IPS-NIHi11 (cell line): ENCODE data around the gene PHF12.

Experiments
- DNase-seq: peaks from one replicate; pipeline ENCODE4 v3.0.0; 2012; ENCODE audit warnings: mixed read lengths, low spot score

PHF12 gene

DNA sequence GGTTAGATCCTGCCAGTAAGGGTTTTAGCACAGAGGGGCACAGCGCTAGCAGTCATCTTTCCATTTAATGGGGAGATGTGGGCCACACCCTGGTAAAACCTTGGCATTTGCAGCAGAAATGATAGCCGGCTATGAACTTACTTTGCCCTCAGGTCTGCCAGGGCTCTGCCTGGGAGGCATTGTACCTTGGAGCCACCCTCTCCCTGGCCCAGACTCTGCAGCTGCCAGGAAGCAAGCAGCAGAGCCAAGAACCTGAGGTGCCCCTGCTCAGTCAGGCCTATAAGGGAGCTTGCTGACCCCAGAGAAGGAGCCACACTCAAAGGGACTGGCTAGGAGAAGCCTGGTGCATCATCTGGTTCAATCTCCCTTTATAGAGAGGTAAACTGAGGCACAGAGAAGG, 23.7 kb upstream of the PHF12 start:
- DNase-seq: no peak

DNA sequence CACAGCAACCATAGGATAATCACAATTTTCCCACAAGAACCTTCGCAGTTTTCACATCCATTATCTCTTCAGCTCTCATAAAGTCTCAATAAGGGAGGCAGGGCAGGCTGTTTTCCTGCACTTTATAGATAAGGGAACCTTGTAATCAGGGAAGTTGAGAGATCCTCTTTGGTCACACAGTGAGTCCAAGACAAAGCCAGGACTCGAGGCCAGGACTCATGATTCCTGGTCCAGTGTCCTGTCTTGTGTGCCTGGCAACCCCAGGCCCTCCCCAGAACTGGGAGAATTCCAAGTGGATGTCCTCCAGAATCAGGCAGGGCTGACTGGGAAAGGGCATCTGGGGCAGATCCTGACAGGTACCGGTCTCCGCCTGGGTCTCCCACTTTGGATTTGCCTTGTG, 23.1 kb upstream of the PHF12 start:
- no peak for DNase-seq

DNA sequence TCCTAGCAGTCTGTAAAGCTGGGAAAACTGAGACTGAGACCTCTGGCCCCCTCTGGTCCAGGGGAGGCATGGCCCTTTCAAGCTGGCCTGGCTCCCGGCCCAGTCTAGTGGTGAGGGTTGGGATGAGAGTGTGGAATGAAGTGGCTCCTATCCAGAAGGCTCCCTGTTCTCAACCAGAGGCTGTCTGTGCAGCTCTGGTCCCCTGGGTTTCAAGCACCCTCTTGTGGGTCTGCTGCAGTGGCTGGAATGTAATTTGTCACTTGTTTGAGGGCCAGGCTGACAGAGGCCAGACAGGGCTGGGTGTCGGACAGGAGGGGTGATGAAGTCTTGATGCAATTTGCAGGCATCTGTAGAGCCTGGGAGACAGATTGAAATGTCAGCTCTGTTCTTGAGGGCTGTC, 22.1 kb upstream of the PHF12 start:
- no peak for DNase-seq

DNA sequence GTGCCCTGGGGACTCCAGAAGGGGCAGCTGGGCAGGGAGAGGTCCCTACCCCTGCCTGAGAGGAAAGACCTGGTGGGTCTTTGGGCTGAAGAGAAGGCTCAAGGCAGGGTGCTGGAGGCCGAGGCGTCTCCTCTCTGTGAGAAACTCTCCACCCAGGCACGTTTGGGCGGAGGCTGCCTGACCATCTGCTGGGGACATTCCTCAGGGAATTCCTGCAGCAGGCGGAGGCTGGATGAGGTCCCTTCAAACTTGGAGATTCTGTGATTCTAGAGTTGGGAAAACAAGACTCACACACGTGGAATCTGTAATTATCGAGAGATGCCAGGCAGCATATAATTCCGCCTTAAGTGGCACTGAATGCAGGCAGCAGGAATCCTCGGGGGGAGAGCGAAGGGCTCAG, 21.1 kb upstream of the PHF12 start:
- no peak for DNase-seq

DNA sequence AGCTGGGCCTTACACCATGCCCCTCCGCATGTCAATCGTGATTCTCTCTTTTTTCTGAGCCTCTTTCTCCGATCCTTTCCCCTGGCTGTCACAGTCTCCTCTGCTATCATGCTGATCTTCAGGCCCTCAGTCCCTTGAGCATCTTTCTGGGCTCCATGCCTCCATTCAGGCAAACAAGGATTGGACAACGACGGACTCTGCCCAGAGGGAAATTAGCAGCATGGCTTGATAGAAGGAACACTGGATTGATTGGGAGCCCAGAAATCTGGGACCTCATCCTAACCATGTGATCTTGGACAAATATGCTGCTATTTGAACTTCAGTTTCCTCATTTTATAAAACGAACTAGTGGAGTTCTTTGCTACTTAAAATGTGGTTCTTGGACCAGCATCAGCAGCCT, 19.6 kb upstream of the PHF12 start:
- no peak for DNase-seq

GRCh38 chr17:28969706-28970393, 18.5 kb upstream of the PHF12 start:
- DNase-seq: no peak

- no peak for DNase-seq
Observed at GRCh38 chr17:28968914-28969295, 17.6 kb upstream of the PHF12 start.

GRCh38 chr17:28968231-28968913, 17.1 kb upstream of the PHF12 start:
- peak; percentile 52 for DNase-seq

GRCh38 chr17:28967221-28968135, 16.2 kb upstream of the PHF12 start:
- no peak for DNase-seq

- DNase-seq: no peak
Observed at GRCh38 chr17:28963841-28964240, 12.5 kb upstream of the PHF12 start.

- DNase-seq: no peak
Observed at GRCh38 chr17:28963055-28963611, 11.8 kb upstream of the PHF12 start.

GRCh38 chr17:28961391-28961790, 10.1 kb upstream of the PHF12 start:
- DNase-seq: no peak

- no peak for DNase-seq
Observed at GRCh38 chr17:28960256-28961061, 9.1 kb upstream of the PHF12 start.

- DNase-seq: no peak
Observed at GRCh38 chr17:28959471-28959871, 8.2 kb upstream of the PHF12 start.

- DNase-seq: no peak
Observed at GRCh38 chr17:28958820-28959455, 7.6 kb upstream of the PHF12 start.

DNA sequence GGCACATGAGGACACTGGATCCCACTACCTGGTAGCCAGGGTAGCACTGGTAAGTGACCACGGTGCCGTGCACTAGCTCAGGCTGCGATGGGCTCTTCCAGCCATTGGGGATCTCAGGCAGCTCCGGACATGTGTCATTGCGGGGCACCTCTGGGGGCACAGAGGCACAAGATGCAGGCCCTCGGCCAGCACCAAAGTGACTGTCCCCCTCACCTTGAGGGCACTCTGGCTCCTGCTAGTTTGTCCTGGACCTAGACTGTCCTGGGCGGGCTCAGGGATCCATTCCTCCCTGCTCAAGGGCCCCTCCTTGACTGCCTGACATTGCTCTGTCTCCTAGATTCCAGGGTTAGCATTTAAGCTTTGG, 6.7 kb upstream of the PHF12 start:
- DNase-seq: no peak

- no peak for DNase-seq
Observed at GRCh38 chr17:28957277-28957991, 6.1 kb upstream of the PHF12 start.

- DNase-seq: no peak
Observed at GRCh38 chr17:28956861-28957260, 5.5 kb upstream of the PHF12 start.

DNA sequence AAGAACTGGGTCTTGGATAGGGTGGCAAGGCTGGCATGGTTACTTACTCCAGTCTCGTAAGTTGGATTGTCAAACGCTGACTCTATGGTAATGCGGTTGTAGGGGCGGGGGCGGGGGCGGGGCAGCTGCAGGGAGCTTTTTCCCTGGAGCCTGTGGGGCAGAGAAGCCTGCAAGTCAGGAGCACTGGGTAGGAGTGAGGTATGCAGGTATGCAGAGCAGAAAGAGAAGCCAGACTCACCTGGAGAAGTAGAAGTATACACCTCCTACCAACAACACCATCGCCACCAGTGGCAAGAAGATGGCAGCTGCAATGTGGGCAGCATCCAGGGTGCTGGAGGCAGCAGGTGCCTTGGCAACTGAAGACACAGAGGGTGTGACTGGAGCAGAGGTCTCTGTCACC, 4.8 kb upstream of the PHF12 start:
- peak; percentile 38 for DNase-seq

GRCh38 chr17:28955408-28955807, 4.1 kb upstream of the PHF12 start:
- no peak for DNase-seq

GRCh38 chr17:28954886-28955285, 3.6 kb upstream of the PHF12 start:
- no peak for DNase-seq
